ENCODE measurements around the gene MAD1L1. TPM values are rescaled to one million over a fixed set of nuclear protein-coding genes. Genes with fewer than 3 reads are reported as not detected.

MAD1L1 gene
- total RNA-seq, 1 experiment from 2014 or later = 46.7 TPM

- no peak for DNase-seq (ENCODE audit: low spot score)
- CTCF ChIA-PET = interaction anchor here (0.7 kb wide), 1 partner anchor 209 kb away, joined by 4 read pairs; no protein-coding TSS in a partner anchor
- Histone ChIP-seq H3K4me1 (ENCODE audit: insufficient read depth, low read length, poor library complexity, severe bottlenecking) (no peaks in the 10 kb centered on the region), H3K36me3 (ENCODE audit: insufficient read depth, low read length, poor library complexity, severe bottlenecking) (peaks cover 41% of the 10 kb centered on the region), H3K27ac (ENCODE audit: low read depth, low read length, poor library complexity, severe bottlenecking) (no peak overlapping the region), H3K9me3 (ENCODE audit: low read depth, low read length, poor library complexity, severe bottlenecking) (no peaks in the 10 kb centered on the region), H3K4me3 (ENCODE audit: low read depth, low read length, poor library complexity, severe bottlenecking) (no peak overlapping the region), H3K27me3 (replicated peaks; ENCODE audit: insufficient read depth, low read depth, low read length, poor library complexity) (no peaks in the 10 kb centered on the region)
- intact Hi-C loops (cut with micrococcal nuclease; ENCODE audit: unreplicated experiment) = no loop called here
- POLR2A ChIA-PET (ENCODE audit: low non-redundant PET) = no interaction called here
- TF ChIP-seq CTCF (conservative IDR thresholded peaks at IDR 0.05; ENCODE audit: low read depth, low read length) (no peak), EZH2 (IDR thresholded peaks at IDR 0.05; ENCODE audit: borderline replicate concordance, low read depth, low read length, poor library complexity, severe bottlenecking) (no peak)
- no TSS peak for BruUV-seq (replicated peaks)
Measured at GRCh38 chr7:2222516-2222915, 10.2 kb downstream of the MAD1L1 start.

GRCh38 chr7:2220954-2221353 lies 11.8 kb downstream of the MAD1L1 start:
- Histone ChIP-seq H3K27me3 (replicated peaks; ENCODE audit: insufficient read depth, low read depth, low read length, poor library complexity) (no peaks in the 10 kb centered on the region), H3K9me3 (ENCODE audit: low read depth, low read length, poor library complexity, severe bottlenecking) (no peaks in the 10 kb centered on the region), H3K4me1 (ENCODE audit: insufficient read depth, low read length, poor library complexity, severe bottlenecking) (no peaks in the 10 kb centered on the region), H3K27ac (ENCODE audit: low read depth, low read length, poor library complexity, severe bottlenecking) (no peak overlapping the region), H3K4me3 (ENCODE audit: low read depth, low read length, poor library complexity, severe bottlenecking) (no peak overlapping the region), H3K36me3 (ENCODE audit: insufficient read depth, low read length, poor library complexity, severe bottlenecking) (peaks cover 51% of the 10 kb centered on the region)
- intact Hi-C loops (cut with micrococcal nuclease; ENCODE audit: unreplicated experiment) = no loop called here
- BruUV-seq (replicated peaks) = no TSS peak
- ChIA-PET CTCF (interaction anchor here (1.0 kb wide), 1 partner anchor 11 kb away, joined by 4 read pairs; no protein-coding TSS in a partner anchor), POLR2A (ENCODE audit: low non-redundant PET) (no interaction called here)
- no peak for TF ChIP-seq CTCF (conservative IDR thresholded peaks at IDR 0.05; ENCODE audit: low read depth, low read length)
- TF ChIP-seq EZH2 (IDR thresholded peaks at IDR 0.05; ENCODE audit: borderline replicate concordance, low read depth, low read length, poor library complexity, severe bottlenecking) = no peak
- no peak for DNase-seq (ENCODE audit: low spot score)

- no peaks in the 10 kb centered on the region for H3K9me3 ChIP-seq (ENCODE audit: low read depth, low read length, poor library complexity, severe bottlenecking)
- BruUV-seq (replicated peaks) = no TSS peak
- no peak for TF ChIP-seq EZH2 (IDR thresholded peaks at IDR 0.05; ENCODE audit: borderline replicate concordance, low read depth, low read length, poor library complexity, severe bottlenecking)
- POLR2A ChIA-PET (ENCODE audit: low non-redundant PET) = no interaction called here
- no peak overlapping the region for H3K27ac ChIP-seq (ENCODE audit: low read depth, low read length, poor library complexity, severe bottlenecking)
- H3K4me3 ChIP-seq (ENCODE audit: low read depth, low read length, poor library complexity, severe bottlenecking) = no peak overlapping the region
- no peaks in the 10 kb centered on the region for H3K4me1 ChIP-seq (ENCODE audit: insufficient read depth, low read length, poor library complexity, severe bottlenecking)
- DNase-seq (ENCODE audit: low spot score) = no peak
- peaks cover 51% of the 10 kb centered on the region for H3K36me3 ChIP-seq (ENCODE audit: insufficient read depth, low read length, poor library complexity, severe bottlenecking)
- no peaks in the 10 kb centered on the region for H3K27me3 ChIP-seq (replicated peaks; ENCODE audit: insufficient read depth, low read depth, low read length, poor library complexity)
- intact Hi-C loops (cut with micrococcal nuclease; ENCODE audit: unreplicated experiment) = no loop called here
- CTCF ChIA-PET = no interaction called here
Measured at GRCh38 chr7:2220506-2220905, 12.2 kb downstream of the MAD1L1 start.

GRCh38 chr7:2220030-2220429 lies 12.7 kb downstream of the MAD1L1 start:
- Histone ChIP-seq H3K27ac (ENCODE audit: low read depth, low read length, poor library complexity, severe bottlenecking) (no peak overlapping the region), H3K4me1 (ENCODE audit: insufficient read depth, low read length, poor library complexity, severe bottlenecking) (no peaks in the 10 kb centered on the region), H3K36me3 (ENCODE audit: insufficient read depth, low read length, poor library complexity, severe bottlenecking) (peaks cover 50% of the 10 kb centered on the region), H3K4me3 (ENCODE audit: low read depth, low read length, poor library complexity, severe bottlenecking) (no peak overlapping the region), H3K9me3 (ENCODE audit: low read depth, low read length, poor library complexity, severe bottlenecking) (no peaks in the 10 kb centered on the region), H3K27me3 (replicated peaks; ENCODE audit: insufficient read depth, low read depth, low read length, poor library complexity) (no peaks in the 10 kb centered on the region)
- ChIA-PET POLR2A (ENCODE audit: low non-redundant PET) (interaction anchor here (0.6 kb wide), 1 partner anchor 833 kb away, joined by 4 read pairs; no protein-coding TSS in a partner anchor), CTCF (no interaction called here)
- intact Hi-C loops (cut with micrococcal nuclease; ENCODE audit: unreplicated experiment) = no loop called here
- no peak for DNase-seq (ENCODE audit: low spot score)
- no TSS peak for BruUV-seq (replicated peaks)
- TF ChIP-seq CTCF (conservative IDR thresholded peaks at IDR 0.05; ENCODE audit: low read depth, low read length) = no peak
- no peak for TF ChIP-seq EZH2 (IDR thresholded peaks at IDR 0.05; ENCODE audit: borderline replicate concordance, low read depth, low read length, poor library complexity, severe bottlenecking)
